Endothelial cell of umbilical vein (primary cell): ENCODE data around the gene BTN2A1.

ENCODE experiments used
- CTCF ChIP-seq, 2 donors: IDR thresholded peaks; 1 replicate in 1 of 2; 2 replicates in 1 of 2; pipeline ENCODE4 v1.5.1; 2011; ENCODE audit warnings: low read length in 2 of 2, mild to moderate bottlenecking in 2 of 2, moderate library complexity in 2 of 2, control low read depth in 1 of 2, inconsistent platforms in 1 of 2, low read depth in 1 of 2; ENCODE audit not compliant: insufficient read depth in 1 of 2; ENCODE audit errors: extremely low read depth in 1 of 2
- EZH2 ChIP-seq: IDR thresholded peaks from 2 replicates; pipeline ENCODE4 v1.6.1; 2012; ENCODE audit warnings: borderline replicate concordance, low read depth, mild to moderate bottlenecking, moderate library complexity, low read length, inconsistent platforms; ENCODE audit not compliant: severe bottlenecking
- FOS ChIP-seq: IDR thresholded peaks from 2 replicates; pipeline ENCODE4 v1.6.1; 2011; ENCODE audit warnings: mild to moderate bottlenecking, low read length, moderate library complexity, borderline replicate concordance; ENCODE audit not compliant: insufficient read depth
- JUN ChIP-seq: IDR thresholded peaks from 2 replicates; pipeline ENCODE4 v1.6.1; 2011; ENCODE audit warnings: borderline replicate concordance, low read depth; ENCODE audit not compliant: insufficient read length, insufficient read depth
- MAX ChIP-seq: IDR thresholded peaks from 2 replicates; pipeline ENCODE4 v1.6.1; 2011; ENCODE audit not compliant: insufficient read depth, insufficient read length
- MYC ChIP-seq: IDR thresholded peaks from one replicate; pipeline ENCODE4 v1.6.1; 2011; ENCODE audit warnings: mild to moderate bottlenecking, low read depth, low read length
- POLR2A ChIP-seq: IDR thresholded peaks from 2 replicates; pipeline ENCODE4 v1.6.1; 2012; ENCODE audit warnings: low read depth, mild to moderate bottlenecking, control low read depth, low read length
- POLR2AphosphoS5 ChIP-seq: IDR thresholded peaks from 2 replicates; pipeline ENCODE4 v1.6.1; 2012; ENCODE audit warnings: low read depth, mild to moderate bottlenecking, control low read depth, low read length, moderate library complexity; ENCODE audit not compliant: insufficient read depth

GRCh38 chr6:26459023-26459810 lies 1.5 kb downstream of the BTN2A1 start:
- TF ChIP-seq CTCF (IDR thresholded peaks at IDR 0.05; ENCODE audit: extremely low read depth in 1 of 2, insufficient read depth in 1 of 2, low read depth in 1 of 2, low read length in 2 of 2): no peak
- no peak for TF ChIP-seq POLR2A
- TF ChIP-seq POLR2AphosphoS5: no peak
- TF ChIP-seq MAX: no peak
- TF ChIP-seq FOS: no peak
- TF ChIP-seq EZH2: no peak
- TF ChIP-seq JUN: no peak
- no peak for TF ChIP-seq MYC
